ENCODE measurements around the gene PGP.
"Not testable (repeated sequence)": the region's sequence is repeated elsewhere in the genome, so short reads cannot be mapped to it uniquely, and the experiment has no call there.

The PGP gene

GRCh38 chr16:2244926-2245795 is 30.5 kb upstream of the PGP start:
- Histone ChIP-seq H3K4me1 (ENCODE audit: control insufficient read depth, low read depth, low read length) (peaks cover under 1% of the 10 kb centered on the region), H3K9me3 (ENCODE audit: control insufficient read depth, low read depth, low read length) (no peaks in the 10 kb centered on the region), H3K27me3 (ENCODE audit: control insufficient read depth, insufficient read depth, low read length) (no peaks in the 10 kb centered on the region), H3K9ac (ENCODE audit: low read length) (no peak overlapping the region), H3K4me3 (ENCODE audit: low read length) (no peak overlapping the region), H3K27ac (ENCODE audit: low read length) (no peak overlapping the region), H3K36me3 (ENCODE audit: control insufficient read depth, low read depth, low read length) (peaks cover 41% of the 10 kb centered on the region)

GRCh38 chr16:2244301-2244700 is 29.7 kb upstream of the PGP start:
- no peaks in the 10 kb centered on the region for H3K27me3 ChIP-seq (ENCODE audit: control insufficient read depth, insufficient read depth, low read length)
- no peak overlapping the region for H3K9ac ChIP-seq (ENCODE audit: low read length)
- no peak overlapping the region for H3K4me3 ChIP-seq (ENCODE audit: low read length)
- peaks cover 40% of the 10 kb centered on the region for H3K36me3 ChIP-seq (ENCODE audit: control insufficient read depth, low read depth, low read length)
- H3K27ac ChIP-seq (ENCODE audit: low read length): no peak overlapping the region
- no peaks in the 10 kb centered on the region for H3K4me1 ChIP-seq (ENCODE audit: control insufficient read depth, low read depth, low read length)
- H3K9me3 ChIP-seq (ENCODE audit: control insufficient read depth, low read depth, low read length): no peaks in the 10 kb centered on the region

DNA sequence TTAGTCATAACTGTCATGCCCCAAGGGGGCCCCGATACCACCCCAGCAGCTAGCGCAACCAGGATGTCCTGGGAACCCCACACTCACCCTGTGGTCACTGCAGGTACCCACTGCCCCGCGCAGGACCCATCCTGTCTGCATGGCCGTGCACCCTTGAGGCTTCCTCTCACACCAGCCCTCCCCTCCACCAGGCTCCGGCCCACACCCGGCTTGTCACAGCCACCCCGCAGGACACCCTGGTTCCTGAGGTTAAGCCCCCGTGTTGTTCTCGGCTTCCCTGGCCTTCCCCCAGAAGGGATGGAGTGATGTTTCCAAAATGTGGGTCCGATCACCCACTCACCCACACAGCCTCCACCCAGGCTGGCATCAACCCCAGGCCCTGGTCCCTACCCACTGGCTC is 29.1 kb upstream of the PGP start:
- no peak overlapping the region for H3K27ac ChIP-seq (ENCODE audit: low read length)
- H3K27me3 ChIP-seq (ENCODE audit: control insufficient read depth, insufficient read depth, low read length): no peaks in the 10 kb centered on the region
- no peaks in the 10 kb centered on the region for H3K4me1 ChIP-seq (ENCODE audit: control insufficient read depth, low read depth, low read length)
- no peak overlapping the region for H3K9ac ChIP-seq (ENCODE audit: low read length)
- H3K9me3 ChIP-seq (ENCODE audit: control insufficient read depth, low read depth, low read length): no peaks in the 10 kb centered on the region
- peaks cover 38% of the 10 kb centered on the region for H3K36me3 ChIP-seq (ENCODE audit: control insufficient read depth, low read depth, low read length)
- H3K4me3 ChIP-seq (ENCODE audit: low read length): no peak overlapping the region

DNA sequence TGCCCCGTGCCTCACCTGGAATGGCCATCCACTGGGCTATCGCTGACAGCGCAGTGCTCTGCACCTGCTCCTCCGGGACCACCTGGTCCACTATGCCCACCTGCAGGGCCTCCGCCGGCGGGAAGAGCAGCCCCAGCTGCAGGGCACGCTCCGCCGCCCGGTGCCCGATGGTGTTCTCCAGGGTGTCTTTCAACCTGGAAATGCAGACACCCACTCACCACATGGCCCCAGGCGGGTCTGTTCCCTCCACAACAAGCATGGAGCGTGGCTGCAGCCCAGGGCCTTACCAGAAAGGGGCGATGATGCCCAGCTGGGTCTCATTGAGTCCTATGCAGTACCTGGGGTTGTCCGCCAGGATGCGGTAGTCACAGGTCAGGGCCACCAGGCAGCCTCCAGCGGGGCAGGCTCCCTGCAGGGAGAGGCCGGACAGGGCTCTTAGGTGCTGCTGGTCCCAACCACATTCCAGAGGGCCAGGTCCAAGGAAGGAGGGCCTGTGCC is 28.4 kb upstream of the PGP start:
- H3K9ac ChIP-seq (ENCODE audit: low read length): no peak overlapping the region
- H3K9me3 ChIP-seq (ENCODE audit: control insufficient read depth, low read depth, low read length): no peaks in the 10 kb centered on the region
- H3K27ac ChIP-seq (ENCODE audit: low read length): no peak overlapping the region
- peaks cover 38% of the 10 kb centered on the region for H3K36me3 ChIP-seq (ENCODE audit: control insufficient read depth, low read depth, low read length)
- H3K27me3 ChIP-seq (ENCODE audit: control insufficient read depth, insufficient read depth, low read length): peaks cover 3% of the 10 kb centered on the region
- H3K4me3 ChIP-seq (ENCODE audit: low read length): no peak overlapping the region
- no peaks in the 10 kb centered on the region for H3K4me1 ChIP-seq (ENCODE audit: control insufficient read depth, low read depth, low read length)

GRCh38 chr16:2242598-2242997 is 28.0 kb upstream of the PGP start:
- Histone ChIP-seq H3K9ac (ENCODE audit: low read length) (no peak overlapping the region), H3K36me3 (ENCODE audit: control insufficient read depth, low read depth, low read length) (peaks cover 38% of the 10 kb centered on the region), H3K27ac (ENCODE audit: low read length) (no peak overlapping the region)

GRCh38 chr16:2240331-2240730 is 25.7 kb upstream of the PGP start:
- Histone ChIP-seq H3K27me3 (ENCODE audit: control insufficient read depth, insufficient read depth, low read length) (peaks cover 28% of the 10 kb centered on the region), H3K36me3 (ENCODE audit: control insufficient read depth, low read depth, low read length) (peaks cover 27% of the 10 kb centered on the region)
- H3K27ac ChIP-seq (ENCODE audit: low read length); H3K4me3 ChIP-seq (ENCODE audit: low read length); H3K9me3 ChIP-seq (ENCODE audit: control insufficient read depth, low read depth, low read length); H3K4me1 ChIP-seq (ENCODE audit: control insufficient read depth, low read depth, low read length); H3K9ac ChIP-seq (ENCODE audit: low read length): not testable (repeated sequence)

More at GRCh38 chr16:2242598-2242997, 28.0 kb upstream of the PGP start:
- Histone ChIP-seq H3K4me1 (ENCODE audit: control insufficient read depth, low read depth, low read length) (no peaks in the 10 kb centered on the region), H3K4me3 (ENCODE audit: low read length) (no peak overlapping the region), H3K9me3 (ENCODE audit: control insufficient read depth, low read depth, low read length) (no peaks in the 10 kb centered on the region), H3K27me3 (ENCODE audit: control insufficient read depth, insufficient read depth, low read length) (peaks cover 8% of the 10 kb centered on the region)

DNA sequence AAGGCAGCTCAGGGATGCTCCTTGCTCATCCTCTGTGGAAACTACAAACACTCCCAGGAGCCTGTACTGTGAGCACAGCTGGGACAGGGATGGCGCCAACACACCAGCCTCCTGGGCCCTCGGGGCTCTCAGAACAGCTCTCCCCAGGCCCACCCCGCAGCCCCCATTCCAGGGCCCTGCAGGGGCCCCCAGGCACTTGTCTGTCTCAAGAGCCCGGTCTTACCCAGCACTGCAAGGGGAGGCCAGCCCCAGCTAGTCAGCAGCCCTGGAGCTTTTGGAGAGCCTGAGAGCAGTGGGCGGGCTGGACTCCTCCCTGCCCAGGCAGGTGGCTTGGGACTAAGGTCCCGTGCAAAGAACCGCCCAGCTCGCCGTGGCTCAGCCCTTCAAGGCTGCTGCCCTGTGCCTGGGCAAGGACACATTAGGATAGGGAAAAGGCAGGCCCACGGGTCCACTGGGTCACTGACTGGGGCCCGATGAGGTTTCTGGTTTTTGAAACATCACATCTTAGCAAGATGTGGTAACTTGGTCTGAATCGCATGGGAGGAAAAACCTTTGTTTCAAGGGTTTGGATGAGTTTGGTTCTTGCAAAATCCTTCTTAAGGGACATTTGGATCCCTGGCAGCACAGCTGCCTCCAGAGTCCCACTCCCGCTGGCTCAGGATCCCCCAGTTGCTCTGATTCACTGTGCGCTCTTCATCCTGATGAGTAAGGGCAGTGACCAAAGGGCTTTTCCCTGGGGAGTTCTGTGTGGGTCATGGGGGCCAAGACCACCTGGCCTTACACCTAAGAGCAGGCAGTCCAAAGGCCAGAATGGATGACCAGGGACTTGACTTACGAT is 24.4 kb upstream of the PGP start:
- peaks cover 23% of the 10 kb centered on the region for H3K36me3 ChIP-seq (ENCODE audit: control insufficient read depth, low read depth, low read length)
- H3K4me3 ChIP-seq (ENCODE audit: low read length): no peak overlapping the region
- H3K9ac ChIP-seq (ENCODE audit: low read length): no peak overlapping the region
- no peak overlapping the region for H3K27ac ChIP-seq (ENCODE audit: low read length)
- H3K9me3 ChIP-seq (ENCODE audit: control insufficient read depth, low read depth, low read length): no peaks in the 10 kb centered on the region
- H3K4me1 ChIP-seq (ENCODE audit: control insufficient read depth, low read depth, low read length): no peaks in the 10 kb centered on the region
- H3K27me3 ChIP-seq (ENCODE audit: control insufficient read depth, insufficient read depth, low read length): peaks cover 28% of the 10 kb centered on the region

- Histone ChIP-seq H3K9me3 (ENCODE audit: control insufficient read depth, low read depth, low read length) (no peaks in the 10 kb centered on the region), H3K4me3 (ENCODE audit: low read length) (no peak overlapping the region), H3K4me1 (ENCODE audit: control insufficient read depth, low read depth, low read length) (no peaks in the 10 kb centered on the region), H3K36me3 (ENCODE audit: control insufficient read depth, low read depth, low read length) (peaks cover 15% of the 10 kb centered on the region), H3K27ac (ENCODE audit: low read length) (no peak overlapping the region), H3K9ac (ENCODE audit: low read length) (no peak overlapping the region), H3K27me3 (ENCODE audit: control insufficient read depth, insufficient read depth, low read length) (peaks cover 28% of the 10 kb centered on the region)
Measured at GRCh38 chr16:2238150-2238837, 23.7 kb upstream of the PGP start.

DNA sequence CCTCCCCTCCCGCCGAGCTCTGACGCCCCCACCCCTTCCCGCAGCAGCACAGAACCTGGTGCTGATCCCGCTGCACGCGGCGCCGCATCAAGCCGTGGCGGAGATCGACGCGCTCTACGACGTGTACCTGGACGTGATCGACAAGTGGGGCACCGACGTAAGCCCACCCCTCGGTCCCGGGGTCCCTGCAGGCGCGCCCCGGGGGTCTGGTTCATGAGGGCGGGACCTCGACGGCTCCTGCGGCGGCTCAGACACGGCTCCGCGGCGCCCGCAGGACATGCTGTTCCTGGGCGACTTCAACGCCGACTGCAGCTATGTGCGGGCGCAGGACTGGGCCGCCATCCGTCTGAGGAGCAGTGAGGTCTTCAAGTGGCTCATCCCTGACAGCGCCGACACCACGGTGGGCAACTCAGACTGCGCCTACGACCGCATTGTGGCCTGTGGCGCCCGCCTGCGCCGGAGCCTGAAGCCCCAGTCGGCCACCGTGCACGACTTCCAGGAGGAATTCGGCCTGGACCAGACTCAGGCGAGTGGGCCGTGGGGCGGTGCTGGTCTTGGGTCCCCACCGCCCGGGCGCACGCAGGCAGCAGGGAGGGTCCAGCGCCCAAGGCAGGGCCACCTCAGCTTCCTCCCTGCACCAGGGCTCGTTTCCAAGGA is 23.0 kb upstream of the PGP start:
- Histone ChIP-seq H3K36me3 (ENCODE audit: control insufficient read depth, low read depth, low read length) (peaks cover 15% of the 10 kb centered on the region), H3K9ac (ENCODE audit: low read length) (no peak overlapping the region)

DNA sequence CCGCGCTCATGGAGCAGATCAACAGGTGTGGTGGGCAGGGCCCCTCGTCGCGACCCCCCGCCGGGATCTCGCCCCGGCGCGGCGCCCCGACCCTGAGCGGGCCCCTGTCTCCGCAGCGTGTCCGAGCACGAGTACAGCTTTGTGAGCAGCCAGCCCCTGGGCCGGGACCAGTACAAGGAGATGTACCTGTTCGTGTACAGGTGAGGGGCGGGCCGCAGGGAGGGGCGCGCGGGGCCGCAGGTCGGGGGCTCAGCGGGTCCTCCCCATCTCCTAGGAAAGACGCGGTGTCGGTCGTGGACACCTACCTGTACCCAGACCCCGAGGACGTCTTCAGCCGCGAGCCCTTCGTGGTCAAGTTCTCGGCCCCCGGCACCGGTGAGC is 22.5 kb upstream of the PGP start:
- Histone ChIP-seq H3K27me3 (ENCODE audit: control insufficient read depth, insufficient read depth, low read length) (peaks cover 28% of the 10 kb centered on the region), H3K9ac (ENCODE audit: low read length) (no peak overlapping the region), H3K36me3 (ENCODE audit: control insufficient read depth, low read depth, low read length) (peaks cover 13% of the 10 kb centered on the region), H3K4me1 (ENCODE audit: control insufficient read depth, low read depth, low read length) (no peaks in the 10 kb centered on the region), H3K4me3 (ENCODE audit: low read length) (peak overlapping the region; percentile 42), H3K9me3 (ENCODE audit: control insufficient read depth, low read depth, low read length) (no peaks in the 10 kb centered on the region), H3K27ac (ENCODE audit: low read length) (no peak overlapping the region)

More for the DNA sequence above, 23.0 kb upstream of the PGP start:
- peaks cover 28% of the 10 kb centered on the region for H3K27me3 ChIP-seq (ENCODE audit: control insufficient read depth, insufficient read depth, low read length)
- H3K4me3 ChIP-seq (ENCODE audit: low read length): no peak overlapping the region
- H3K4me1 ChIP-seq (ENCODE audit: control insufficient read depth, low read depth, low read length): no peaks in the 10 kb centered on the region
- no peak overlapping the region for H3K27ac ChIP-seq (ENCODE audit: low read length)
- no peaks in the 10 kb centered on the region for H3K9me3 ChIP-seq (ENCODE audit: control insufficient read depth, low read depth, low read length)
